Measurements from ENCODE around the gene COMTD1.

The COMTD1 gene

DNA sequence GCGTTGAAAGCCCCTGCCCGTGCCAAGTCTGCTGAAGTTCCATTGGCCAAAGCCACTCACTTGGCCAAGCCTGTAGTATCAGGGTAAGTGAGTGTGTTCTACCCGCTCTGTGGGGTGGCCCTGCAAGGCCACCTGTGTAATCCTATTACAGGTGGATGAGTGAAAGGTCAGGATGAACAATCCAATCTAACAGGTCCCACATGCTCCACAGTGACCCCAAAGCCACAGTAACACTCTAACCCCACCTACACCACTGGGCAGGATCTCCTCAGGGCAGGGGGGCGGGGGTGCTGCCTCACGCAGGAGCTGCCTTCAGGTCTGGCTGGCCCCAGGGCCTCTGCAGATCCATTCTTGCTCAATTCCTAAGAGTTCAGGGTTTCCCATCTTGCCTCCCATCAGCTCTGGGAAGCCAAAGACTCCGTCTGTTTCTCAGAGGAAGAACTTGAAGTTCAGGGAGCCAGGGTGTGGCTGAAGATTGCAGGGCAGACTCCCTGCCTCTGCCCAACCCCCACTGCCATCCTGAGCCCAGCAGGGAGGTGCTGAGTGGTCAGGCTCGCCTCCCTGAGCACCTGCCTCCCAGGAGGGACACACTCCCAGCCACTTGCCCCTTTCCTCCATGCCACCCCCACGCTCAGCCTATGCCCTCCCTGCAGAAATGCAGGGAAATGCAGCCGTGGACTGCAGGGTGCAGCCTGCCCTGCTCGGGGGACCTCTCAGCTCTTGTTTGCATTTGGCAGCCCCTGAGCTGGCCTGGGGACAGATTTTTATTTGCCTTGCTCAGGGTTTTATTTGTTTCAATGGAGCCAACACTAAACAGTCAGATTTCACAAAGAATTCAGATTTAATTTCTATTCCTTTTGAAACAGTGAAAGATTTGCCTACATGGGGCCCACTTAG, 9.8 kb upstream of the COMTD1 start:
- DNase-seq (ENCODE audit: low read depth): no peak

DNA sequence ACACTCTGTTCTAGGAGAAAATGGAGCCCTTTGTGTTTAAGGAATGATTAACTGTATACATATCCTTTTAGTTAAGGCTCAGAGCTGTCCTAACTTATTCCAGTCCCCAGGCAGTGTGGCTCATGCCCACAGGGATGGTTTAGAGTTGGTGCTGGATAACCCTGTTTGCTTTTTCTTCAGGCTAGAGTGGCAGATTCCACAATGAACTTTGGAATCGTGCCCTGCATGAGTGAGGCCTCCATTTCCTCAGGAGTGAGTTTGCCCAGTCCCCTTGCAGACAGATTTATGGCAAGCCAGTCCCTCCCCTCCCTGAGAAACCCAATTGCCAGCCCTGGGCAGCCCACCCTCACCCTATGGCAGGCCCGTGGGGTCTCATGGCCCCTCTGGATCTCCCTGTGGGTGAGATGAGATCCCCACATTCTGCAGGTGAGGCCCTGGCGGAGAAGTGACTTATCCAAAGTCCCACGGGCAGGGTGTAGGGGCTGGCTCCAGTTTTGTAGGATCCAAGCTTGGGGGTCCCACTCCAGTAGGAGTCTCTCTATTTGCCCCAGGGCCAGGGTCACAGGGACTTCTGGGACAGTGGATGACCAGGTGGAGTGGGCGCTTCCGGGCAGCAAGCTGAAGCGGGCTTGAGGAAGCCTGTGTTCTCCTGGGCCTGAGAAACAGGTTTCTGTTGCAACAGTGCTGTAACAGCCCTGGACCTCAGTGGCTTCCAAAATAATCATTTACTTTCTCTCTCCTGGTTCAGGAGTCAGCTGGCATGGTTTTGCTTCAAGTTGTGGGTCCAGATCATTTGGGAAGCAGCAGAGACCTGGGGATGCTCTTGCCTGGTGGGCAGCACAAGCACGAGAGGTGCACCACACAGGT, 9.0 kb upstream of the COMTD1 start:
- DNase-seq (ENCODE audit: low read depth): no peak

DNA sequence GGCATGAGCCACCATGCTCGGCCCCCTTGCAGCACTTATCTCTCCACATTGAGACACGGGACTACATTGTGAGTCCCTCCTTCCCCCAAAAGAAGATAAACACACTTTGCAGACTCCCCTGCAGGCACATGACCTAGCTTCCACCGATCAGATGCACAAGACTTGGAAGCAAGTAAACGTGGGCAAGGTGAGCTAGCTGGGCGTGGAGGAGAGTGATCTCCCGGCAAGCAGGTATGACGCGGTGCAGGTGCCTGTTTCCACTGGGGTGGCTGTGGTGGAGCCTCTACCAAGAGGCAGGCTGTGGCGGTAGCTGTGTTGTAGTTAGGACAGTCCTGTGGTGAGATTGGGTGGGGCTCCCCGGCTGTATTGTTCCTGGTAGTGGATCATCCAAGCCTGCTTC, 7.7 kb upstream of the COMTD1 start:
- DNase-seq (ENCODE audit: low read depth): no peak

DNA sequence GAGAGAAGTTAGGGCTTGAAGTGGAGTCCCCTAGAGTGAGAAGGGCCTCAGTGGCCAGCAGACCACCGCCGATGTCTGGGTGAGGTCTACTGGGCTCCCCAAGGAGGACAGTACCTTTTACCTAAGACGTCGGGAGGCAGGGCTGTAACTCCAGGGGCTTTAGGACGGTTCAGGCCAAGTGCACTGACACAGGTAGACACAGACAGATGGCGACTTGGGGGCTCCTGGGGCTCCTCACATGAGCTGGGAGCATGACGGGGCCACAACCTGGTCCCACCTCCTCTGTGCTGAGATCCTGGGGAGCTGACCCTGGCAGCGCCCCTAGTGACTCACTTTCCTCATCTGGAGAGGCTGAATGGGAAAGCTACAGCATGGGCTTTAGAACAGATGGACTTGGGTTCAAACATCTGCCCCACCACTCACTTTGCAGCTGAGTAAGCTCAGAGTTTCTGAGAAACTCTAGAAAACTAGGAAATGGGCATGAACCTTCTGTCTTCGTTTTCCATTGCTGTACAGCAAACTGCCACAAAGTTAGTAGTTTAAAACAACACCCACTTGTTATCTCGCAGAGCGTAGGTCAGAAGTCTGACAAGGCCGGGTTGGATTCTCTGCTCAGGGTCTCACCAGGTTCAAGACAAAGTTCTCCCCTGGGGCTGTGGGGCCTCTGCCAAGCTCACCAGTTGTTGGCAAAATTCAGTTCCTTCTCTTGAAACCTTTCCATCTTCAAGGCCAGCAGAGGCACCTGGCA, 4.7 kb upstream of the COMTD1 start:
- no peak for DNase-seq (ENCODE audit: low read depth)

DNA sequence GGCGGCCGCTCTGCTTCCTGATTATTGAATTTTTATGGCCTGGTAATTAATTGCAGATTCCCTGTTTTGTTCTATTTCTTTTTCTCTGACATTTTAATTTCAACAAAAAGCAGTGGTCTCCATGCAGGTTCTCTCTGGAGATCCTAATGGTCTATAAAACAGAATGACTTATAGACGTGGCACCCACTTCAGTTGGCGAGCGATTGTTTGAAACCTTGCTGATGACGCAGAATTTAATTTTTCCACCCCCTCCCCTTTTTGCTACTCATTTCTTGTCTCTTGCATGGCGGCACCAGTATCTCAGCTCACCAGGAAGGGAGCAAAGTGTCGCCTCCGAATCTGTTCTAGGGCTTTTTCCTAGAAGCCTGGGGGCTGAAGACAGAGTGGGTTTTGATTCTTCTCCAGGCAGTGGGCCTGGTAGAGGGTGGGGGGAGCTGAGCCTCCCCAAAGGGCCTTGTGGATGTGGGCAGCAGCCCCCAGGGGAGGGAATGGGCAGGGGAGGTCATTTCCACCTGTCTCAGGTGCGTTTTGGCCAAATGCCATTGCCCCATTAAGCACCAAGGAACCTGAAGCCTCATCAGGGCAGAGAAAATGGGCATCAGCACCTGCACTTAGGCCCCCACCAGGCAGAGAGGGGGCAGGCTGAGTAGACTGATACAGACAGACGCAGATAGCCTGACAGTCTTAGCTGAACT, 3.5 kb upstream of the COMTD1 start:
- no peak for DNase-seq (ENCODE audit: low read depth)

DNA sequence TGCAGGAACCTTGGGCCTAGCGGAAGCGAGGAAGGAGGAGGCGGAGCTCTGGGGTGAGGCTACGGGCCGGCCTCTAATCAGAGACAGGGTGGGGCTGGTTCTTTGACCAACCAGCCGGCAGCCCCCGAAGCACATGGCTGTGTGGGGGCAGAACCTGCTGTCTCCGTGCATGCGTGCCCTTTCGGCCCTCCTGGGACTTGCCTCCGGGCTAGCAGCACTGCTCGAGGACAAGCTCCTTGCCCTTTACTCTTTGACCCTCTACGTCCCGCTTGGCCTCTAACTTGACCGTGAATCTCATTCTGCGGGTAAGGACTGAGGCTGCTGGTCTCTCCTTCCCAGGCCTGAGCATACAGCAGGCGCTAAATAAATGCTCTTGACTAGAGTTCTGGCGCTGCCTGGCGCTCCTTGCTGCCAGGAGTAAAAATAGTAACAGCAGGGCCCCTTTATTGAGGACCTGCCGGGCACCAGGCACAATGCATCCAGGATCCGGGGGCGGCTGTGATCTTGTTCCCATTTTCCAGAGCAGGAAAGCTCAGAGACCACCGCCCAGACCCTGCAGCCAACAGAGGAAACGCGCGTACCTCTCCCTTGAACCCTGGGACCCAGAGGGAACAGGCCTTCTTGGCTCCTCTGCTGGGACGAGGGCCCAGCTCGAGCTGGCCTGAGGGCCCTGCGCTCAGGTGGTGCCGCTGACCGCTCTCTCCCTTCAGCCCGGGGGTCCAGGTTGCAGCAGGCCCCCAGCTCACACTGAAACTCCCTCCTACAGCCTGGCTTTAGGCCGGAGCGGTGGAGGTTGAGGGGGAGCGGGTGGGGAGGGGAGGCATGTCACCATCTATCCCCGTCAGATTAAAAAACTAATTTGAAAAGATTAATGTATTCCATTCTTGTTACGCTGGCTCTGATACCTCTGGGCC, 2.7 kb upstream of the COMTD1 start:
- DNase-seq (ENCODE audit: low read depth): no peak

DNA sequence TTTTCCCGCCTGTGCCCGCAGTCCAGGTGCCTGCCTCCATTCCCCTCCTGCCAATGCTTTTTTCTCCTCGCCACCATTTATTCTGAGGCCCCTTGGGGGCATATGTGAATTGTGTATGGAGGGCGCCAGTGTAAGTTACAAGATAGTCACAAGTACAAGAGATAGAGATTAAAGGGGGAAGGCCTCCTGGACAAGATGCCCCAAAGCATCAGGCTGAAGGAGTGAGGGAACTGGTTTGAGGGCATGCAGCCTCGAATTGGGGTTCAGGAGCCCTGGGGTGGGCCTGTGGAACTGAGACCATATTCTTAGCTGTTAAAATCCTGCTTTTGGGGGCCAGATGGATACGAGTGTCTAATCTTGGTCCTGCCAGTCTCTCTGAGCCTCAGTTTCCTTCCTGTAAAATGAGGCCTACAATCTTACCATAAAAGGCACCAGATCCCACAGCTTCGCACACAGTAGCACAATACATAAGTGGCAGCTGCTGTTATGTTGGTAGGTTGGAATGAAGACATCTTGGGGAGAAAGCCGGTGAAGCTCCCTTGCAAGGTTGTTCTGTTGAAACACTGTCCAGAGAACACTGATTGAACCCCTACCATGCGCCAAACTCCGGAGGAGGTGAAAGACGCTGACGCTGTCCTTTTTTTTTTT, 545 bp upstream of the COMTD1 start:
- DNase-seq (ENCODE audit: low read depth): no peak

DNA sequence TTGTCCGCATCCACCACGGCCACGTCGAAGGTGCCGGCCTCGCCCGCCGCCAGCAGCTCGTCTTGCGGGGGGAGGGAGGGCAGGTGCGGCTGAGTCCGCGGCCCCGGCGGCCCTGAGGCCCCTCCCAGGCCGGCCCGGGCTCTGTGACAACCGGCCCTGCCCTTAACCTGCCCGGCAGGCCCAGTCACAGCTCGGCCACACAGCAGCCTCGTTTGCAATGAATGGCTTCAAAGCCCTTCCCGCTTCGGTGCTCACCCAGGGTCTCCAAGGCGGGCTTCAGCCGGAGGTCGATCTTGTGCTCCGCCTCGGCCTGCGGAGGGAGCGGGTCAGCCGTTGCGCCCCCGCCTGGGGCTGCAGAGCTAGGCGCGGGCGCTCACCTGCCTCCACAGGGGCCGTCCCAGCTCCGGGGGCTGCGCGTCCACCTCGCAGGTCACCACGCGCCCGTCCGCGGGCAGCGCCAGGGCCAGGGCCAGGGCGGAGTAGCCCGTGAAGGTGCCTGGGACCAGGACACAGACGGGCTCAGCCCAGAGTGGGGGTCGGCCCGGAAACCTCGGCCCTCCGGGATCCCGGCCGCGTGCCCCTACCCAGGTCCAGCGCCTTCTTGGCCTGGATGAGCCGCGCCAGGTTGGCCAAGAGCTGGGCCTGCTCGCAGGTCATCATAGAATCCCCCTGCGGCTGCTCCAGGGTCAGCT, 928 bp downstream of the COMTD1 start:
- no peak for DNase-seq (ENCODE audit: low read depth)

DNA sequence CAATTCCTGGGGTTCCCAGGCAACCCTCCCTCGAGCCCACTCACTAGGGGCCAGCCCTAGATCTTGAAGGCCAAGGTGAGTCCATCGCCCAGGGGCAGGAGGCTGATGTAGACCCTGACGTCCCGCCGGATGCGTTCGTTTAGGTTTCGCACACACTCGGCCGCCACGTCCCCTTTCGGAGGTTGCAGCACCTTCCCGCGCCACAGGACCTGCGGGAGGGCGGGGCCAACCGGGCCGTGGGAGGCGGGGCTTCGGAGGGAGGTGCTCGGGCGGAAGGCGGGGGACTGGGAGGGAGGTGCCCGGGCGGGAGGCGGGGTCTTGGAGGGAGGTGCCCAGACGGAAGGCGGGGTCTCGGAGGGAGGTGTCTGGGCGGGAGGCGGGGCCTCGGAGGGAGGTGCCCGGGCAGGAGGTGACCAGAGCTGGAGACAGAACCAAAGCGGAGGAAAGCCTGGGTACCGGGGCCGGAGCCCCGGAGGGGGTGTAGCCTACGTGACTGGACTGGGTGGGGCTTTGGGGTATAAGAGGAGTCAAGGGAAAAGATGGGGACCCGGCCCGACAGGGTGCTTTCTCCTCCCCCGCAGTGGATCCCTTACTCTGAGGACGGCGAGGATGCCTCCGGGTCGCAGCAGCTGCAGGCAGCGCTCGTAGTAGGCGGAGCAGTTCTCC, 1.6 kb downstream of the COMTD1 start:
- DNase-seq (ENCODE audit: low read depth): peak; percentile 93

DNA sequence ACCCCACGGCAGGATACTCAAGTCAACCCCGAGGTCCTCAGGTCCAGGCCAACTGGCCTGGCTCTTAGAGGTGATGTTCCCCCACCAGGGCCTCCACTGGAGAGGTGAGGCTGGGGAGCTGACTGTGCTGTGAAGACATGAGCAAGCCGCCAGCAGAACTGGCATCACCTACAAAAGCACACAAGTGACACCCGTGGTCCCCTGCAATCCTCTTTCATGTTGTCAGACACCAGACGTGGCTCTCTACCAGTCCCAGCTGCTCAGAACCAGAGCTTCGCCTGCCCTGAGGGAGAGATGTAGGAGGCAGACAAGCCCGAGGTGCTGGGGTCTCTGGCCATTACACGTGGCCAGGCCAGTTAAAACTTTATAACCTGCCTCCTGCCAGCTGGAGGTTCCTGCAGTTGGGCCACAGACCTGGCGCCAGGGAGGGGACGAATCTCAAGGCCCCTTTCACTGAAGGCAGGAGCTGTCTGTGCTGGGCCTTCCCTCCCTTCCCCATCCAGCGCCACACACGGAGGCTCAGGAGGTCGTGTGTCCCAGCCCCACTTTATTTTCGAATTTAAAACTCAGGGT, 2.2 kb downstream of the COMTD1 start:
- no peak for DNase-seq (ENCODE audit: low read depth)

DNA sequence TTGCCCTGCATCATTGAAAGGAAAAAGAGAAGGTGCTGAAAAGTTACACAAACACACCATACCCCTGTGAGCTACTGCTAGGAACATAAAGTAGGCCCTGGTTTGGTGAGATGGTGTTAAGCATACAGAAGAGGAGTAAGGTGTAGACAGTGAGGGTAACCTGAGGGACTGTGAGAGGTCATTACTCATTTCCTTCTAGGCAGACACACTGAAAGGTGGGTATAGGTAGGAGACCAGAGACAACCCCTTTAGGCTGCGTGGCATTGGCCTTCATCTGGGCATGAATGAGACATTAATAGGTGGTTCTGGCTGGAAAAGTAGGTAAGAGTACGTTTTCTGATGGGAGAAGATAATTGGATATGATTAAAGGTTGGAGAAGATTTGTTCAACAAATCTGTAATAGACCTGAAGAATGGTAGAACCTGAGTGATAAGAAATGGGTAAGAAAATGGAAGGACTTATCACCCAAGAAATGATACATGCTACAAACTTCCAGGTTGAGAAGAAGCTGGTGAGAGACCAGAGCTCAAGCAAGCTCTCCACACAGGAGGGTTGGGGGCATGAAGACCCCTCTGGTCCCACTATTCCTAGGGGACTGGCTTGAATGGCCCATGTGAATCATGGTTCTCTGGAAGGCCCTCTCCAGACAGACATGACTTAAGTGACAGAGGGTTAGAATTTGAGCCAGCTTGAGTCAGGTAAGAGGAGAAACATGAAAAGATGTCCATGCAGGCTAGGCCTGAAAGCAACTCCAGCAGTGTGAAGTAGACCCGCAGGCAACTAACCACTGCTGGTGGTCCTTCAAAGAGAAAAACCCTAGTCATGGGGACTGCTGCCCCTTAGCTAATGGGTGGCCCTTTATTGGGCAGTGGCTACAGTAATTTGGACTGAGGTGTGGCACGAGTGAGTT, 3.8 kb downstream of the COMTD1 start:
- no peak for DNase-seq (ENCODE audit: low read depth)

DNA sequence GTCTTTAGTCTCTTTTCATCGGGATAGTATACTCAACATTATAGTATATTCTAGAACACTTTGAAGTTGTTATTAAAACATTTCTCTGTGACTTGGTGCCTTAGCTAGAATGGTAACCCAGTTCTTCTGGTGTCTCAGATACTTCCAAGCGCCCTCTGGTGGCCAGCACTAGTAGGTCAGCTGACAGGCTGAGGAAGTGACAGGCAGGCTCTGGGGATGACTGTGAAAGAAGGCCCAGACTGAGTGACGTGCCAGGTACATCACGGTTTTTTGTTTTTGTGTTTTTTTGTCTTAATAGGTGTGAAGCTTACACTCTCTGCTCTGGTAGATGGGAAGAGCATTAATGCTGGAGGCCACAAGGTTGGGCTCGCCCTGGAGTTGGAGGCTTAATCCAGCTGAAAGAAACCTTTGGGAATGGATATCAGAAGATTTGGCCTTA, 5.1 kb downstream of the COMTD1 start:
- DNase-seq (ENCODE audit: low read depth): peak; percentile 87

DNA sequence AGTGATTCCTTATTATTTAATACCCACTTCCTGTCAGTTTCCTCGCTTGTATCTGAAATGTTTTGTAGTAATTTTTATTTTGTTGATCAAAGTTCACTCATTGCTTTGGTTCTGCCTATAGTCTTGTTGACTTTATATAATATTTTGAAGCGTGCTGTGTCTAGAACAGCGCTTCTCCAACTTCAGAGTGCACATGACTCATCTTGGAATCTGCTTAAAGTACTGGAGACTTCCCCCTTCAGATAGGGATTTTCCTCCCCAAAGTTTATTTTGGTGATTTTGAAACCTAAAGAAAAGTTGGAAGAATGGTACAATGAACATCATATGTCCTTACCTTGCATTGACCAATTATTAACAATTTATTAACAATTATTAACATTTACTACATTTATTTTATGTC, 5.8 kb downstream of the COMTD1 start:
- no peak for DNase-seq (ENCODE audit: low read depth)

DNA sequence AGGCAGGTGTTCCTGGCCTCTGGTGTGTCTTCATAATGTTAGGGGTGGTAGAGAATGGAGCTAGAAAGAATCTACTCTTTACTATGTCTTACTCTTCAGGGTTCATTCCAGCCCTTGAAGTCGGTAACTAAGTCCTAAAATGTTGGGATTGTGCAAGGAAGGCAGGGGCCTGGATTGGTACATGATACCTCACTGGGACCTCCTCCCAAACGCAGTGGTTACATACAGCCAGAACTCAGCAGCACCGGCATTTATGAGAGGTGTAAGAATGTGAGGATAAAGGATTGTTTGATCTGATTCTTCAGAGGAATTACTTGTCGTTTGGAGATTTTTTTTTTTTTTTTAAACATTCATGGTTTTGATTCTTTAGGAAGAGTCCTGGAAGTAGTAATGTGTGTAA, 6.9 kb downstream of the COMTD1 start:
- DNase-seq (ENCODE audit: low read depth): no peak

DNA sequence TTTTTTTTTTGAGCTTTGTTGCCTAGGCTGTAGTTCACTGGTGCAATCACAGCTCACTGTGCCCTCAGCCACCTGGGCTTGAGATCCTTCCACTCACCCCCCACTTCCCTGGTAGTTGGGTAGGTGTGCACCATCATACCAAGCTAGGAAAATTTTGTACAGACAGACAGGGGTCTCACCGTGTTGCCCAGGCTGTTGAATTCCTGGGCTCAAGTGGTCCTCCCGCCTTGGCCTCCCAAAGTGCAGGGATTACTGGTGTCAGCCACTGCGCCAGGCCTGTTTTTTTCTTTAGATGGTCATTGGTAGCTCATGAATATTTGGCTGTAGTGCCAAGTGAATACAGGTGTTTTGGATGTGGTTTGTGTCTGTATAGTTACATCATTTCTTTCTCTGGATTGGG, 7.5 kb downstream of the COMTD1 start:
- DNase-seq (ENCODE audit: low read depth): no peak

DNA sequence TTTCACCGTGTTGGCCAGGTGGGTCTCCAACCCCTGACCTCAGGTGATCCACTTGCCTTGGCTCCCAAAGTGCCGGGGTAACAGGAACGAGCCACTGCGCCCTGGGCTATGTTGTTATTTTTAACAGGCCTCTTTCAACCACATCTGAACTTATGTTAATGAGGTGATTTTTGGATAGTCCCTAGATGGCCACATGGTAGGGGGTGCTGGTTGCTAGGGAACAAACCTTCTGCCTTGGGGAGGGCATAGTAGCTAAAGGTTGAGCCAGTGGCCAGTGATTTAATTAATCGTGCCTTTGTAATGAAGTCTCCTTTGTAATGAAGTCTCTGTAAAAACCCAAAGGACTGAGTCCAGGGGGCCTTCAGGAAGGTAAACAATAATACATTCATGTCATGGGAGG, 9.1 kb downstream of the COMTD1 start:
- DNase-seq (ENCODE audit: low read depth): no peak

DNA sequence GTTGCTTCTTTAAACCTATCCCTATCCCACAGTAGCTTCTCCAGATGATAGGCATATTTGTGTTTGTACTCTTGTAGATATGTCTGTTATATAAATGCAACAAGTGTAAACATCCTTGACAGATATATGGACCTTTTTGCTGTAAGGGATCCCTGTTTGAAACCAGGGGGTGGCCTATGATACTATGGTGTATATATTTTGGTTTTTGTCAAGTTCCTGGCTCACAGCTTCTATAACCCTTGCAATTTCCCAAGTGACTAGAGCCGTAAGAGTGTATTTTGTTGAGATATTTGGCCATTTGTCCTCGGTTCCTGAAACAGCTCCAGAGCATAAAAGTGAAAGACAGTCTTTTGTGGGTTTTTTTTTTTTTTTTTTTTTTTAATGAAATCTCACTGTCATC, 9.7 kb downstream of the COMTD1 start:
- no peak for DNase-seq (ENCODE audit: low read depth)

DNA sequence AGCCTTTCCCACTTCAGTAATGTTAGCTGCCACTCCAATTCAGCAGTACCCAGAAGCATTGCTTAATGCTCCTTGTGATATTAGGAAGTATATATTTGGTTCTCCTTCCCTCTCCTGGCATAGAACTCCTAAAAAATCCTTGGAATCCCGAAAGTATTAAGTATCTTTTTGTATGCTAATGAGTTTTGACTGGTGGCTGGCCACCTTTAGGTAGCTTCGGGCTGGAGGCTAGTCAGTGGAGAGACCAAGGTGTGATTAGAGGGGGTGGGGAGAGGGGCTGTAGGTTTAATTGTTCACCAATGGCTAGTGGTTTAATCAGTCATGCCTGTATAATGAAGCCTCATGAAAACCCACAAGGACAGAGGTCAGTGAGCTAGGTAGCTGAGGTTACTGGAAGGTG, 12.2 kb downstream of the COMTD1 start:
- no peak for DNase-seq (ENCODE audit: low read depth)
